ENCODE results near the gene VAT1L. TPM values are rescaled to one million over a fixed set of nuclear protein-coding genes. Genes with fewer than 3 reads are reported as not detected.

The VAT1L gene
- total and polyA plus RNA-seq, 2 experiments from 2014 or later: 3.1 to 5.9 TPM

DNA sequence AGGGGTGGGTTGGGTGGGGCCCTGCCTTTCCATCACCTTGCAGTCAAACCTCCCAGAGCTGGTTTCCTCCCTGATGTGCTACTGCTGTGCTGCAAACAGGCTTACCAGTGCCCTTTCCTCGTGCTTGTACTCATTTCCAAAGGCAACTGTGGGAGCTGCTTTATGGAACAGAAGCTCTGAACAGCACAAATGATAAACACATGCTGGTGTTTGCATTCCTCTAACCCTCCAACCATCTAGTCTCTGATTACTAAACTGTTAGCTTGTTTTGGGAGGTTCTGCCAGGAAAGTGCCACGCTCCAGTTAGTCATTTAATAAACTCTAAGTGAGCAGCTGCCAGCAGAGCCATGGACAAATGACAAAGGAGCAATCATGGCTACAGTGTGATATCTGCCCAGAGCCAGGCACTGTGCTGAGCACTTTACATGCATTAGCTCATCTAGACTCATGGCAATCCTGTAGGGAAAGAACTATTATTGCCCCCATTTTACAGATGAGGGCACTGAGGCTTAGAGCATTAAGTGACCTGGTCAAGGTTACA is 110.4 kb downstream of the VAT1L start:
- H4K20me1 ChIP-seq (ENCODE audit: insufficient read depth, poor library complexity, severe bottlenecking): no peaks in the 10 kb centered on the region
- H3K9me3 ChIP-seq (ENCODE audit: low read depth): no peaks in the 10 kb centered on the region
- no peak overlapping the region for H3K4me3 ChIP-seq
- no peaks in the 10 kb centered on the region for H3K79me2 ChIP-seq
- no peaks in the 10 kb centered on the region for H3K27me3 ChIP-seq
- peak; percentile 14 for DNase-seq (ENCODE audit: low spot score)
- H3K4me2 ChIP-seq: no peak overlapping the region
- H3K9me2 ChIP-seq (replicated peaks; ENCODE audit: insufficient read depth): no peaks in the 10 kb centered on the region
- peaks cover 11% of the 10 kb centered on the region for H3K4me1 ChIP-seq (ENCODE audit: insufficient read depth)
- TF ChIP-seq, protein P1, sequence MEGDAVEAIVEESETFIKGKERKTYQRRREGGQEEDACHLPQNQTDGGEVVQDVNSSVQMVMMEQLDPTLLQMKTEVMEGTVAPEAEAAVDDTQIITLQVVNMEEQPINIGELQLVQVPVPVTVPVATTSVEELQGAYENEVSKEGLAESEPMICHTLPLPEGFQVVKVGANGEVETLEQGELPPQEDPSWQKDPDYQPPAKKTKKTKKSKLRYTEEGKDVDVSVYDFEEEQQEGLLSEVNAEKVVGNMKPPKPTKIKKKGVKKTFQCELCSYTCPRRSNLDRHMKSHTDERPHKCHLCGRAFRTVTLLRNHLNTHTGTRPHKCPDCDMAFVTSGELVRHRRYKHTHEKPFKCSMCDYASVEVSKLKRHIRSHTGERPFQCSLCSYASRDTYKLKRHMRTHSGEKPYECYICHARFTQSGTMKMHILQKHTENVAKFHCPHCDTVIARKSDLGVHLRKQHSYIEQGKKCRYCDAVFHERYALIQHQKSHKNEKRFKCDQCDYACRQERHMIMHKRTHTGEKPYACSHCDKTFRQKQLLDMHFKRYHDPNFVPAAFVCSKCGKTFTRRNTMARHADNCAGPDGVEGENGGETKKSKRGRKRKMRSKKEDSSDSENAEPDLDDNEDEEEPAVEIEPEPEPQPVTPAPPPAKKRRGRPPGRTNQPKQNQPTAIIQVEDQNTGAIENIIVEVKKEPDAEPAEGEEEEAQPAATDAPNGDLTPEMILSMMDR (IDR thresholded peaks at IDR 0.05; ENCODE audit: poor library complexity): no peak
- TF ChIP-seq EZH2phosphoT487 (IDR thresholded peaks at IDR 0.05; ENCODE audit: low read depth, severe bottlenecking, unreplicated experiment) (no peak), EZH2 (IDR thresholded peaks at IDR 0.05; ENCODE audit: borderline replicate concordance) (no peak)
- no peak overlapping the region for H2AFZ ChIP-seq
- no peak overlapping the region for H3K27ac ChIP-seq
- no peaks in the 10 kb centered on the region for H3K36me3 ChIP-seq (replicated peaks; ENCODE audit: insufficient read depth, low read depth)
- WGBS (ENCODE audit: low lambda C conversion rate, missing lambda C conversion rate): 40% methylated on average over 2 of the region's 2 CpGs

DNA sequence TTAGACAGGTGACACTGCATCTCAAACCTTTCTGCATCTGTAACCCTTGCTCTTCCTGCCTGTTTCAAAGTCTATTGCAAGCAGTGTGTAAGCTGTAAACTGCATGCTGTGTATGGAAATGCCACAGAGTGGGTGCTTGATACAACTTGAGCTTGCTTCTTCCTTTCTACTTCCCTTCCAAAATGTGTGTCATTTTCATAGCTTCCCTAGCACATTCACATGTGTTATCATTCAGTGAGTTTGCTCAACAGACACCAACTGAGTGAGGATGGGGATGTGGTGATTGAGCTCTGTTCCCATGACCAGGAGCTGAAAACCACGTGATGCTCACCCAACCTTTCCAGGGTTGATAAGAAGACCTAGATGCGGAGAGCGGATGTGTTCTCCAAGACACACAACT is 111.1 kb downstream of the VAT1L start:
- Histone ChIP-seq H3K27ac (no peak overlapping the region), H3K9me2 (replicated peaks; ENCODE audit: insufficient read depth) (no peaks in the 10 kb centered on the region), H3K4me1 (ENCODE audit: insufficient read depth) (peaks cover 11% of the 10 kb centered on the region), H3K9me3 (ENCODE audit: low read depth) (no peaks in the 10 kb centered on the region), H3K4me3 (no peak overlapping the region), H3K36me3 (replicated peaks; ENCODE audit: insufficient read depth, low read depth) (no peaks in the 10 kb centered on the region), H3K27me3 (no peaks in the 10 kb centered on the region), H3K79me2 (no peaks in the 10 kb centered on the region), H3K4me2 (no peak overlapping the region), H4K20me1 (ENCODE audit: insufficient read depth, poor library complexity, severe bottlenecking) (no peaks in the 10 kb centered on the region), H2AFZ (no peak overlapping the region)
- TF ChIP-seq EZH2 (IDR thresholded peaks at IDR 0.05; ENCODE audit: borderline replicate concordance) (no peak), EZH2phosphoT487 (IDR thresholded peaks at IDR 0.05; ENCODE audit: low read depth, severe bottlenecking, unreplicated experiment) (no peak)
- TF ChIP-seq, protein P1 (IDR thresholded peaks at IDR 0.05; ENCODE audit: poor library complexity): no peak
- 77% methylated on average over 3 of the region's 3 CpGs for WGBS (ENCODE audit: low lambda C conversion rate, missing lambda C conversion rate)
- no peak for DNase-seq (ENCODE audit: low spot score)

DNA sequence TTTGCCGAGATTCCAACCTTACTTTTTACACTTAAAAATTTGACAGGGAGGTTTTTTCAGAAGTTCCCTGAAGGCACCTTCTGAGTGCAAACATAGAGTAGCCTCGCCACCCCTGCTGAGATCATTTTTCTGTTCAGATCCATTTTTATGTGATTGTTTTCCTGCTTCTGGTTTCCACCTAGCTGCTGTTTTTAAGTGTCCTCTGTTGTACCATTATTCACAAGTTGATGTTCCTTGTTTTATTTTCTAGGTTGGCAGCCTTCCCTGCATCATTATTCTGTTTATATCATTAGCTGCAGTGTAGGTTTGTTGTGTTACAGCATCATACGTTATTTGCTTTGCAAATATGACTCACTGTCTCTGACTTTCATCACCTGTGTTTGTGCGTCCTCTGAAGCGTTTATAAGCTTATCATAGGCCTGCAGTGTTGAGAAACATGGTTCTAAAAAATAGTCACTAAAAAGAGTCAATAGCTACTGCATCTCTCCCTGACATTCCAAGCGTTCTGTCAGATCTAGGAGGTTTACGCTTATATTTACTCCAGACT is 117.1 kb downstream of the VAT1L start:
- WGBS (ENCODE audit: low lambda C conversion rate, missing lambda C conversion rate): 55% methylated on average over 7 of the region's 7 CpGs
- DNase-seq (ENCODE audit: low spot score): peak; percentile 13
- no peaks in the 10 kb centered on the region for H3K9me2 ChIP-seq (replicated peaks; ENCODE audit: insufficient read depth)

More for the DNA sequence above, 117.1 kb downstream of the VAT1L start:
- TF ChIP-seq EZH2 (IDR thresholded peaks at IDR 0.05; ENCODE audit: borderline replicate concordance): no peak
- TF ChIP-seq, protein P1 (IDR thresholded peaks at IDR 0.05; ENCODE audit: poor library complexity): no peak
- no peak for TF ChIP-seq EZH2phosphoT487 (IDR thresholded peaks at IDR 0.05; ENCODE audit: low read depth, severe bottlenecking, unreplicated experiment)
- Histone ChIP-seq H3K79me2 (no peaks in the 10 kb centered on the region), H4K20me1 (ENCODE audit: insufficient read depth, poor library complexity, severe bottlenecking) (no peaks in the 10 kb centered on the region), H3K4me3 (no peak overlapping the region), H3K9me3 (ENCODE audit: low read depth) (no peaks in the 10 kb centered on the region), H3K36me3 (replicated peaks; ENCODE audit: insufficient read depth, low read depth) (no peaks in the 10 kb centered on the region), H3K4me1 (ENCODE audit: insufficient read depth) (no peaks in the 10 kb centered on the region), H3K27ac (no peak overlapping the region), H2AFZ (no peak overlapping the region), H3K27me3 (no peaks in the 10 kb centered on the region), H3K4me2 (no peak overlapping the region)
